Measurements from ENCODE around the gene OR8H3.

DNA sequence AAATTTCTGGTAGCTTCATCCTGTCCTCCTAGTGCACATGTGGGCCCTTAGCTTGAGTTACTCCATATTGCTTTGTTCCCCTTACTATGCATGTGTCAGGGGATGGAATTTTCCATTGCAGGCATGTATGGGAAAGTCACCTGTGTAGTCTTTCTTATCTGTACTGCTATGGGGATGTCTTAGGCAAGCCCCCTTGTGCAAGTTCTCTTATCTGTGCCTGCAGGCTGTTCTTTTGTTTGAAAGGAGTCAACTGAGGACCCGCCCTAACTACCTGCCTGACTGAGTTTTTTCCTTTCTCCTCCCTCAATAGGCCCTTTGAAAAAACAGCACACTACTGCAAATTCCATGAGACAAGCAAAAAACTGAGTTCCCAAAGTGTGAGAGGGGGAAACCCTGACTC, 29.2 kb downstream of the OR8H3 start:
- TF ChIP-seq, protein P1, sequence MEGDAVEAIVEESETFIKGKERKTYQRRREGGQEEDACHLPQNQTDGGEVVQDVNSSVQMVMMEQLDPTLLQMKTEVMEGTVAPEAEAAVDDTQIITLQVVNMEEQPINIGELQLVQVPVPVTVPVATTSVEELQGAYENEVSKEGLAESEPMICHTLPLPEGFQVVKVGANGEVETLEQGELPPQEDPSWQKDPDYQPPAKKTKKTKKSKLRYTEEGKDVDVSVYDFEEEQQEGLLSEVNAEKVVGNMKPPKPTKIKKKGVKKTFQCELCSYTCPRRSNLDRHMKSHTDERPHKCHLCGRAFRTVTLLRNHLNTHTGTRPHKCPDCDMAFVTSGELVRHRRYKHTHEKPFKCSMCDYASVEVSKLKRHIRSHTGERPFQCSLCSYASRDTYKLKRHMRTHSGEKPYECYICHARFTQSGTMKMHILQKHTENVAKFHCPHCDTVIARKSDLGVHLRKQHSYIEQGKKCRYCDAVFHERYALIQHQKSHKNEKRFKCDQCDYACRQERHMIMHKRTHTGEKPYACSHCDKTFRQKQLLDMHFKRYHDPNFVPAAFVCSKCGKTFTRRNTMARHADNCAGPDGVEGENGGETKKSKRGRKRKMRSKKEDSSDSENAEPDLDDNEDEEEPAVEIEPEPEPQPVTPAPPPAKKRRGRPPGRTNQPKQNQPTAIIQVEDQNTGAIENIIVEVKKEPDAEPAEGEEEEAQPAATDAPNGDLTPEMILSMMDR (IDR thresholded peaks at IDR 0.05; ENCODE audit: low read depth, low read length, missing input control) = no peak
- TF ChIP-seq YY1 (IDR thresholded peaks at IDR 0.05) (no peak), TAF1 (conservative IDR thresholded peaks at IDR 0.05) (no peak), MAX (IDR thresholded peaks at IDR 0.05) (no peak), RXRA (IDR thresholded peaks at IDR 0.05) (no peak), ATF3 (IDR thresholded peaks at IDR 0.05) (no peak), HNF4A (conservative IDR thresholded peaks at IDR 0.05) (no peak), SP1 (IDR thresholded peaks at IDR 0.05) (no peak), EGR1 (IDR thresholded peaks at IDR 0.05; ENCODE audit: low read depth in 2 of 2) (no peak), GABPA (IDR thresholded peaks at IDR 0.05 in 1 of 2, conservative IDR thresholded peaks at IDR 0.05 in 1 of 2) (no peak), JUND (IDR thresholded peaks at IDR 0.05) (no peak)
- TF ChIP-seq, protein P2, sequence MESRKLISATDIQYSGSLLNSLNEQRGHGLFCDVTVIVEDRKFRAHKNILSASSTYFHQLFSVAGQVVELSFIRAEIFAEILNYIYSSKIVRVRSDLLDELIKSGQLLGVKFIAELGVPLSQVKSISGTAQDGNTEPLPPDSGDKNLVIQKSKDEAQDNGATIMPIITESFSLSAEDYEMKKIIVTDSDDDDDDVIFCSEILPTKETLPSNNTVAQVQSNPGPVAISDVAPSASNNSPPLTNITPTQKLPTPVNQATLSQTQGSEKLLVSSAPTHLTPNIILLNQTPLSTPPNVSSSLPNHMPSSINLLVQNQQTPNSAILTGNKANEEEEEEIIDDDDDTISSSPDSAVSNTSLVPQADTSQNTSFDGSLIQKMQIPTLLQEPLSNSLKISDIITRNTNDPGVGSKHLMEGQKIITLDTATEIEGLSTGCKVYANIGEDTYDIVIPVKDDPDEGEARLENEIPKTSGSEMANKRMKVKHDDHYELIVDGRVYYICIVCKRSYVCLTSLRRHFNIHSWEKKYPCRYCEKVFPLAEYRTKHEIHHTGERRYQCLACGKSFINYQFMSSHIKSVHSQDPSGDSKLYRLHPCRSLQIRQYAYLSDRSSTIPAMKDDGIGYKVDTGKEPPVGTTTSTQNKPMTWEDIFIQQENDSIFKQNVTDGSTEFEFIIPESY (IDR thresholded peaks at IDR 0.05) = no peak
- TF ChIP-seq, protein P3, sequence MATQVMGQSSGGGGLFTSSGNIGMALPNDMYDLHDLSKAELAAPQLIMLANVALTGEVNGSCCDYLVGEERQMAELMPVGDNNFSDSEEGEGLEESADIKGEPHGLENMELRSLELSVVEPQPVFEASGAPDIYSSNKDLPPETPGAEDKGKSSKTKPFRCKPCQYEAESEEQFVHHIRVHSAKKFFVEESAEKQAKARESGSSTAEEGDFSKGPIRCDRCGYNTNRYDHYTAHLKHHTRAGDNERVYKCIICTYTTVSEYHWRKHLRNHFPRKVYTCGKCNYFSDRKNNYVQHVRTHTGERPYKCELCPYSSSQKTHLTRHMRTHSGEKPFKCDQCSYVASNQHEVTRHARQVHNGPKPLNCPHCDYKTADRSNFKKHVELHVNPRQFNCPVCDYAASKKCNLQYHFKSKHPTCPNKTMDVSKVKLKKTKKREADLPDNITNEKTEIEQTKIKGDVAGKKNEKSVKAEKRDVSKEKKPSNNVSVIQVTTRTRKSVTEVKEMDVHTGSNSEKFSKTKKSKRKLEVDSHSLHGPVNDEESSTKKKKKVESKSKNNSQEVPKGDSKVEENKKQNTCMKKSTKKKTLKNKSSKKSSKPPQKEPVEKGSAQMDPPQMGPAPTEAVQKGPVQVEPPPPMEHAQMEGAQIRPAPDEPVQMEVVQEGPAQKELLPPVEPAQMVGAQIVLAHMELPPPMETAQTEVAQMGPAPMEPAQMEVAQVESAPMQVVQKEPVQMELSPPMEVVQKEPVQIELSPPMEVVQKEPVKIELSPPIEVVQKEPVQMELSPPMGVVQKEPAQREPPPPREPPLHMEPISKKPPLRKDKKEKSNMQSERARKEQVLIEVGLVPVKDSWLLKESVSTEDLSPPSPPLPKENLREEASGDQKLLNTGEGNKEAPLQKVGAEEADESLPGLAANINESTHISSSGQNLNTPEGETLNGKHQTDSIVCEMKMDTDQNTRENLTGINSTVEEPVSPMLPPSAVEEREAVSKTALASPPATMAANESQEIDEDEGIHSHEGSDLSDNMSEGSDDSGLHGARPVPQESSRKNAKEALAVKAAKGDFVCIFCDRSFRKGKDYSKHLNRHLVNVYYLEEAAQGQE (IDR thresholded peaks at IDR 0.05) = no peak

Data from liver (tissue), 3 donors.